Large intestine (tissue), 3 donors: ENCODE results near the gene HS6ST1. TPM values are rescaled to one million over a fixed set of nuclear protein-coding genes. Genes with fewer than 3 reads are reported as not detected.

Experiments
- DNase-seq, 2 donors: peaks; one replicate each; pipeline versions ENCODE4 v3.0.0 to v3.0.0-alpha.2; 2013
- H3K27ac ChIP-seq: one replicate; pipeline ENCODE4 v1.5.1; 2013; ENCODE audit warnings: low read length
- H3K27me3 ChIP-seq: 2 replicates; pipeline ENCODE4 v1.6.1; 2013; ENCODE audit warnings: low read length; ENCODE audit not compliant: control insufficient read depth, insufficient read depth
- H3K36me3 ChIP-seq: 2 replicates; pipeline ENCODE4 v1.6.1; 2013; ENCODE audit warnings: low read length; ENCODE audit not compliant: control insufficient read depth, insufficient read depth
- H3K4me1 ChIP-seq: one replicate; pipeline ENCODE4 v1.6.1; 2013; ENCODE audit warnings: low read length; ENCODE audit not compliant: control insufficient read depth, insufficient read depth
- H3K4me3 ChIP-seq: one replicate; pipeline ENCODE4 v1.5.1; 2013; ENCODE audit warnings: low read length
- H3K9me3 ChIP-seq: one replicate; pipeline ENCODE4 v1.6.1; 2013; ENCODE audit warnings: mild to moderate bottlenecking, low read depth, low read length, moderate library complexity; ENCODE audit not compliant: control insufficient read depth
- WGBS: methylation state at CpG from one replicate; pipeline ENCODE4 v1.1.5; 2013; ENCODE audit warnings: low lambda C conversion rate; ENCODE audit not compliant: insufficient coverage; 5-methylcytosine and 5-hydroxymethylcytosine counted together
- polyA plus RNA-seq: library from polyadenylated mRNA; unstranded; fragments of 120-200 nt; gene quantifications from one replicate; pipeline ENCODE4 v1.2.1, GENCODE V29; 2013

HS6ST1 gene
- polyA plus RNA-seq, 1 donor, result 22.4 TPM

DNA sequence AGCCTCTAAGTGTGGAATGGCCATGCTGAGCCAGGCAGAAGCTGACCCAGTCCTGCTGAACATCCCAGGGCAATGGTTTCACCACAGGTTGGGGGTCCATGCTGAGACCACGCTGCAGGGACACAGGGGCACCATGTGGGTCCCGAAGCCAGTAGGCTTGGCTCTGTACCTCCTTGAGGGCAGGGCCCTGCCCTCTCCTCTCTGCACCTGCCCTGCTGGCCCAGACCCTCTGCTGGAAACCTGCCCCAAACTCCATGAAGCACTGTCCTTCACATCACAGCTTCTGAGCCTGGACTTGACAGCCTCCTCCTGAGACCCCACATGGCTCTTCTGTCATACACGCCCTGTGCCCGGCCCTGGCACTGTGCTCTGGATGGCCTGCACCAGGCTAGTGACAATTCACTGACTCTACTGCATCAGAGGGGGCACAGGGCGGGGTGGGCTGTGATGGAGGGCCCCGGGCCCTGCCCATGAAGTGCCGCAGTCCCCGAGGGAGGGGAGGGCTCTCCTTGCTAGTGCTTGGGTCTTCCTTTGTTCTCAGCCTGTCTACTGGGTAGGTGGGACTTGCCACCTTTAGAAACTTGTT is 24.7 kb downstream of the HS6ST1 start:
- no peak for DNase-seq
- Histone ChIP-seq H3K27me3 (no peaks in the 10 kb centered on the region), H3K4me3 (no peak overlapping the region), H3K27ac (no peak overlapping the region), H3K4me1 (no peaks in the 10 kb centered on the region), H3K9me3 (peaks cover under 1% of the 10 kb centered on the region), H3K36me3 (peaks cover 2% of the 10 kb centered on the region)
- no CpG with 5 or more reads among the region's 8 CpGs for WGBS

DNA sequence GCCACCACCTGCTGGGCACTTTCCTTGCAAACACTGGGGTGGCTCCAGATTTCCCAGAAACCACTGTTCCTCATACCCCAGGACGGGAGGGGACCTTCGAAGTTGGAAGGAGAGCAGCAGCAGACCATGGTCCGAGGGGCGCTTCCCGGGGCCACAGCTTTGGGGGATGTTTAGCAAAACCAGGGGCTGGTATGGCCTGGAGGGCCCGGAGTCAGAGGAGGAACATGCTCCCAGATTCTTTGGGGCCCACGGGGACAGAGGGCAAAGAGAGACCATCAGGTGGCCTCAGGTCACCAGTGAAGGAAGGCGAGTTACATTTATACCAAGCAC is 25.3 kb downstream of the HS6ST1 start:
- Histone ChIP-seq H3K4me3 (no peak overlapping the region), H3K9me3 (no peaks in the 10 kb centered on the region), H3K27ac (no peak overlapping the region), H3K4me1 (no peaks in the 10 kb centered on the region), H3K36me3 (peaks cover 3% of the 10 kb centered on the region), H3K27me3 (no peaks in the 10 kb centered on the region)
- no peak for DNase-seq
- WGBS, result no CpG with 5 or more reads among the region's 8 CpGs

DNA sequence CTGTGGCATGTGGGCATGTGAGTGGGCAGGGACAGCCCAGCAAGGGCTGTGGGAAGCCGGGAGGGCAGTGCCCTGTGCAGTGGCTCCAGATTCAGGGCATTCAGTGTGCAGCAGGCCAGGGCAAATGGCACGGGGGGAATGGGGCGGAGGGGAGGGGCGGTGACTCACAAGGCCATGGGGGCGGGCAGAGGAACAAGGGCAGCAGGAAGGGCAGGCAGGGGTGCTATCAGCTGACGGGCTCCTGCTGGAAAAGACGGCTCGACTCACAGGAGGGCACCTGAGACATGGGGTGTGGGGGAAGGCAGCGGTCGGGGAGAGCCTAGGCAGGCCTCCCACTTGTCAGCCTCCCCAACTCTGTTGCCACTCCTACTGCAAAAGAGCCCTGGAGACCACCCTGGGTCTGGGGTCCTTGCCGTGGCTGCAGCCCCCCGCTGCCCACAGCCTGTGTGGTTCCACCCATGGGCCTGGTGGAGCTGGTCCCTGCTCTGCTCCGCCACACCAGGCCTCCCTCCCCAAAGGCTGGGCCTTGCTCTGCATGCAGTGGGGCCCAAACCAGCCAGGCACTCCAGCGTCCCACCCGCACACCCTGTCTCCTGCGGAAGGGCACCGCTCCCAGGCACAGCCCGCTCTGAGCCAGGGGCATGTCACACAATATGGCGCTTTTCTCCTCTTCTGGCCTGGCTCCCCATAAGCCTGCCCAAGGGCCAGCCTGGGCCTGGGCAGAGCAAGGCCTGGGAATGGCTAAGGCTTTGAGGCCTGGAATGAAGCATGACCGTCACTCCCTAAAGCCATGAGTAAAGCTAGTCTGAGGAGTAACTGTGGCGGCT is 25.9 kb downstream of the HS6ST1 start:
- WGBS, result no CpG with 5 or more reads among the region's 21 CpGs
- no peaks in the 10 kb centered on the region for H3K27me3 ChIP-seq
- no peaks in the 10 kb centered on the region for H3K9me3 ChIP-seq
- H3K36me3 ChIP-seq, result peaks cover 3% of the 10 kb centered on the region
- DNase-seq, result no peak
- no peaks in the 10 kb centered on the region for H3K4me1 ChIP-seq
- H3K4me3 ChIP-seq, result no peak overlapping the region
- H3K27ac ChIP-seq, result no peak overlapping the region

DNA sequence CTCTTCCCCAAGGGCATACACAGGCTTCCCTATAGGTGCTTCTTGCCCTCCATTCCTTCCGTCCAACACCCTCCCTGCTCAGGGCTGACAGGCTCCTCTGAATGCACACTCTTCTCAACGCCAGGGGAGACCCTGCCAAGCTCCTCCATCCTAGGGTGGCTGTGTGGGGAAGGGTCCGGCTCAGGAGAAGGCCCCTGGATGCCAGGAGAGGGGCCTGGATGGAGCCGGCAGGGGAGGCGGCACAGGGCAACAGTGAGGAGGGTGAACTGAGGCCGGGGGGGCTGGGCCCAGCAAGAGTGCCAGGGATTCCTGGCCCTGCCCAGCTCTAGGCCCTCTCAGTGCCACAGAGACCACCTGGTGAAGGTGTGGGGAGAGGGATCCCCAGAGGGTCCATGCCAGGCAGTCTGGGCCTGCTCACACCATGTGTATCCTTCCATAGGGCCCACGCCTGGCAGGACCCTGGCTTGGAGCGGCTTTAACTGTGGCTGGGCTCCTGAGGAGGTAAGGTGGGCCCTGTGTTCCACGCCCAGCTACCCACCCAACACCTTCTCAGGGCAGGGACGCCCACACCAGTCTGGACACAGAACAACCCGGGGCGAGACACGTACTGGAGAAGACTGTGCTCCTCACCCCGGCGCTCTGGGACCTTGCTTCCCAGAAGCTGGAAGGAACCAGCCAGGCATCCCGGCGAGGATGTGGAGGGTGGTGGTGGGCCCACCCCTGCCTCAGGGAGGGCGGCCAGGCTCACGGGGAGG is 26.6 kb downstream of the HS6ST1 start:
- H3K27me3 ChIP-seq, result no peaks in the 10 kb centered on the region
- no peaks in the 10 kb centered on the region for H3K4me1 ChIP-seq
- H3K36me3 ChIP-seq, result peaks cover 3% of the 10 kb centered on the region
- no peak overlapping the region for H3K27ac ChIP-seq
- no peaks in the 10 kb centered on the region for H3K9me3 ChIP-seq
- DNase-seq, result no peak
- no CpG with 5 or more reads among the region's 19 CpGs for WGBS
- H3K4me3 ChIP-seq, result no peak overlapping the region

DNA sequence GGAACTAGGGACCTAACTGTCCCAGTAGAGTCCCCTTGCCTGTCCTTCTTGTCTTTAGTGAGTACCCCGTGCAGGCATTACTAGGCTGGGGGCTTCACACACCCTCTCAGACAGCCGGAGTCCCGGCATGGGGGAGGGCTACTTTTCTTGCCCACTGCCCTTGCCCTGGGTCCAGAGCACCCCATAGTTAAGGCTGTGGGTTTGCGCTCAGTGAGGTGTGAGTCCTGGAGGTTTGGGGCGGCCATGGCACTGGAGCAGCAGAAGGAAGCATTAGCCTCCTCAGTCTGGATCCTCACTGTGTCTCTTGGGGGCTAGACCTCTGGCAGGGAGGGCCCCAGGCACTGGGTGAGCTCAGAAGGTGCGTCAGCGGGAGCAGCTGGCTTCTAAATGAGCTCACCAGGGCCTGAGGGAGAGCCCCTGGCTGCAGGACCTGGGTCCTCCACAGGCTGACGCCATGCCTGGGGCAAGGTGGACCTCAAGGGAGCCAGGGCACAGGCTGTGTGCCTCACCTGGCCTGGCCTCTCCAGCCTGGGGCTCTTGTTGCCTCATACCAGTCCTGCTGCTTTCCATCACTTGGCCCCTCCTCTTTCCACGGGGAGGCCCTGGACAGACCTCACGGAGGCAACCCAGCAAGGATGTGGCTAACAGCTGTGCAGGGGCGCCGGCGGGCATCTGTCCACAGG is 27.4 kb downstream of the HS6ST1 start:
- Histone ChIP-seq H3K4me3 (no peak overlapping the region), H3K27ac (no peak overlapping the region), H3K4me1 (no peaks in the 10 kb centered on the region), H3K9me3 (no peaks in the 10 kb centered on the region), H3K27me3 (no peaks in the 10 kb centered on the region), H3K36me3 (peaks cover 3% of the 10 kb centered on the region)
- no CpG with 5 or more reads among the region's 13 CpGs for WGBS
- no peak for DNase-seq

DNA sequence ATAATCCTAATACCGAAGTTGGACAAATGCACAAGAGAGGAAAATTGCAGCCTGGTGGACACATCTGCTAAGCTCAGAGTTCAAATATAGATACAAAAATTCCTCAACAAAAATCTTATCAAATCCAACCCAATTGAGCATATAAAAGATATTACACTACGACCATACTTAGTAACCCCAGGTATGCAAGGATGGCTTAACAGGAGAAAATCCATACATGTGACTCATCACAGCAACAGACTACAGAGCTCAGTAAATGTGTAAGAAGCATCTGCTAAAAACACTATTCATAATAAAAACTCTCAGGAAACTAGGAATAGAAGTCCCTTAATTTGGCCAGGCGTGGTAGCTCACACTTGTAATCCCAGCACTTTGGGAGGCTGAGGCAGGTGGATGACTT is 28.3 kb downstream of the HS6ST1 start:
- Histone ChIP-seq H3K4me1 (no peaks in the 10 kb centered on the region), H3K4me3 (no peak overlapping the region), H3K36me3 (peaks cover 5% of the 10 kb centered on the region), H3K9me3 (no peaks in the 10 kb centered on the region), H3K27ac (no peak overlapping the region), H3K27me3 (no peaks in the 10 kb centered on the region)
- DNase-seq, result no peak
- no CpG with 5 or more reads among the region's 3 CpGs for WGBS

DNA sequence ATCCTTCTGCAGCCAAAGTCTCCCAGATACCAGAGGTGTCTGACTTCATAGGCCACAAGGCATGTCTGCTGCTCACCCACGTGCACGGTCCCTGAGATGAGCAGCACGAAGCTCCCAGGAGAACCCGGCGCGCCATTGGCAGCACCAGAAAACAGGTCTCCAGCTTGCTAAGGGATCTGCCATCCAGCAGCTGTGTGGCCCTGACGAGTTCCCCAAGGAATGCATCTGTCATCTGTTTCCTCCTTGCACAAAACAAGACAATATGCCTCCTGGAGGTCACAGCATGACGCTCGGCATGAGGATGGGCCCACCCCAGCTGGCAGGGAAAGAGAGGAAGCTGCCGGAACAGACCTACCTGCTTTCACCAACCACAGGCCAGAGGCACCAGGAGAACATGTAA is 29.2 kb downstream of the HS6ST1 start:
- H3K27me3 ChIP-seq, result no peaks in the 10 kb centered on the region
- no peak overlapping the region for H3K27ac ChIP-seq
- no peaks in the 10 kb centered on the region for H3K9me3 ChIP-seq
- H3K36me3 ChIP-seq, result peaks cover 5% of the 10 kb centered on the region
- no peak overlapping the region for H3K4me3 ChIP-seq
- no peaks in the 10 kb centered on the region for H3K4me1 ChIP-seq
- DNase-seq, result no peak
- no CpG with 5 or more reads among the region's 10 CpGs for WGBS

DNA sequence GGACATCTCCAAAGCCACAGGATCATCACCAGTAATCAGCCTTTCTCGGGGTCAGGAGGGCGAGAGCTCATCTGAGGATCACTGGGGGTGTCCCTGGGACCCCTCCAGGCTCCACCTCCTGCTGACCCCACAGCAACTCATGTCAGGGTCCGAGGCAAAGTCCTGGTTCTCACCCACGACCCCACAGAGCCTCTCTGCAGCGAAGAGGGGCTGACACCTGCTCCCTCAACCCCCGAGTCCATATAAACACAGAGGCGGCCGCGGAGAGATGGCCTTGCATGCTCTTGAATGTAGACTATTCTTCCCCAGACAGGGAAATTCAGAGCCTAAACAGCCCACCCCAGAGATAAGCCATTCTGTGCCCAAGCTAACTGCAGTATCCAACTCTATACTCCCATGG is 29.9 kb downstream of the HS6ST1 start:
- H3K27me3 ChIP-seq, result no peaks in the 10 kb centered on the region
- H3K9me3 ChIP-seq, result no peaks in the 10 kb centered on the region
- no peak for DNase-seq
- no CpG with 5 or more reads among the region's 9 CpGs for WGBS
- H3K27ac ChIP-seq, result no peak overlapping the region
- no peak overlapping the region for H3K4me3 ChIP-seq
- H3K4me1 ChIP-seq, result no peaks in the 10 kb centered on the region
- H3K36me3 ChIP-seq, result peaks cover 5% of the 10 kb centered on the region

DNA sequence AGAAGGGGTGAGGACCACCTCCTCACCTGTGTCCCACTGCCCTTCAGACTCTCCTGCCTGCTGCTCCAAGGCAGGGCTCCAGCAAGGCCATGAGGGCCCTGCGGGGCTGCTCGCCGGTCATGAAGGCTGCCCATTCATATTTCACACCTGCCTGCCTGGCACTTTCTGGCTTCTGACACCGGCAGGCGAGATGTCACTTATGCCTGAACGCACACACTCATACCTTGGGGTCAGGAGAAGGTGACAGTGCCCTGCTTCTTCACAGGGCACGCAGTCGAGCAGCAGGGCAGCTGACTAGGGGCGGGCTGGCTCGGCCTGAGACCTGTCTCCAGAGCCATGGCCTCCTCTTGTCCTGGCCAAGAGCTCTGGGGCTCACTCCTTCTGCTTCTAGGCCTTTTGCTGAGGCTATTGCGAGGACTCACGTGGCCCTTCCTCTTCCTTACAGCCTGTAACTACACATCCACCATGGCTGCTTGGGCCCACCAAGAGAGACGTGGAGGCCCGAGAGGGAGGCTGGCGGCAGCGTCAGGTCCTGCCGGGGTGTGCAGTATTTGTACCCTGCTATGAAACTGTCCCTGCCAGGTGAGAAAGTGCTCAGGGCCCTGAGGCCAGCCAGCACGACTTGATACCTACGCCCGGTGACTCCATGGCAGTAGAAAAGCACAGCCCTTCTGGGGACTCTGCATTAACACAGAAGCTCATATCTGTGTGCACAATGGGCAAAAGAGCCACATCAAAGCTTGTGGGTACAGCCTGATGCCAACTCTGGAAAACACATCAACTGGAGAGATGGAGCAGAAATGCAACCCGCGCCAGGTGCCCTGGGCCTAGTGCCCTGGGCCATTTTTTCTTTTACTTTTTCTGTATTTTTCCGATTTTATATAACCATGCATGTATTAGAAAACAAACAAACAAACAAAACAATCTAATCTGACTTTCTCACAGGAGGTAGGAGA is 30.6 kb downstream of the HS6ST1 start:
- Histone ChIP-seq H3K9me3 (no peaks in the 10 kb centered on the region), H3K27ac (no peak overlapping the region), H3K4me3 (no peak overlapping the region), H3K36me3 (peaks cover 5% of the 10 kb centered on the region), H3K4me1 (no peaks in the 10 kb centered on the region), H3K27me3 (no peaks in the 10 kb centered on the region)
- WGBS, result 100% methylated on average over 1 of the region's 23 CpGs
- DNase-seq, result no peak
